Caco-2 (cell line): ENCODE results near the gene NUDT14. TPM values are rescaled to one million over a fixed set of nuclear protein-coding genes. Genes with fewer than 3 reads are reported as not detected.

Source experiments
- BruUV-seq: library from RNA; stranded (reverse); fragments of 400-500 nt; replicated peaks from 2 replicates; lab custom pipeline; 2021; lab: Mats Ljungman, UMichigan
- CTCF ChIA-PET: fragments of 300-600 bp; sonication (Branson Sonifier 250); formaldehyde crosslinking; loops from one replicate; lab custom pipeline; 2022; ENCODE audit warnings: antibody characterized with exemption; lab: Charles Lee
- POLR2A ChIA-PET: fragments of 300-600 bp; sonication (Branson Sonifier 250); formaldehyde crosslinking; loops from one replicate; lab custom pipeline; 2022; ENCODE audit warnings: antibody characterized with exemption; lab: Charles Lee
- DNase-seq, 2 experiments: peaks; one replicate each; pipeline versions ENCODE4 v3.0.0 to v3.0.0-alpha.2; 2020 to 2022
- H3K27me3 ChIP-seq: replicated peaks from 2 replicates; pipeline ENCODE4 v1.6.0; 2011; ENCODE audit warnings: low read length; ENCODE audit not compliant: control insufficient read depth, insufficient read depth
- H3K36me3 ChIP-seq: 2 replicates; pipeline ENCODE4 v1.5.1; 2011; ENCODE audit warnings: low read length; ENCODE audit not compliant: control insufficient read depth, insufficient read depth
- H3K4me1 ChIP-seq: fragments of 250-450 bp; sonication (Bioruptor Pico); 2 replicates; pipeline ENCODE4 v1.5.1; 2020; ENCODE audit warnings: mild to moderate bottlenecking
- H3K4me3 ChIP-seq: 2 replicates; pipeline ENCODE4 v1.5.1; 2011; ENCODE audit warnings: low read depth, mild to moderate bottlenecking, control low read depth, low read length
- H3K9me3 ChIP-seq: fragments of 250-450 bp; sonication (Bioruptor Pico); 2 replicates; pipeline ENCODE4 v1.5.1; 2020; ENCODE audit warnings: mild to moderate bottlenecking, moderate library complexity
- H3K27ac Mint-ChIP-seq: one replicate; pipeline ENCODE4 v1.8.0; 2022; ENCODE audit warnings: mixed read lengths; ENCODE audit not compliant: unreplicated experiment
- H3K27me3 Mint-ChIP-seq: one replicate; pipeline ENCODE4 v1.8.0; 2022; ENCODE audit warnings: mixed read lengths; ENCODE audit not compliant: insufficient read depth, unreplicated experiment
- H3K36me3 Mint-ChIP-seq: one replicate; pipeline ENCODE4 v1.8.0; 2022; ENCODE audit warnings: mild to moderate bottlenecking, mixed read lengths; ENCODE audit not compliant: insufficient read depth, unreplicated experiment
- H3K4me1 Mint-ChIP-seq: one replicate; pipeline ENCODE4 v1.8.0; 2022; ENCODE audit warnings: low read depth, mixed read lengths; ENCODE audit not compliant: unreplicated experiment
- H3K4me3 Mint-ChIP-seq: one replicate; pipeline ENCODE4 v1.8.0; 2022; ENCODE audit warnings: mild to moderate bottlenecking, moderate library complexity, mixed read lengths; ENCODE audit not compliant: unreplicated experiment
- H3K9me3 Mint-ChIP-seq: one replicate; pipeline ENCODE4 v1.8.0; 2022; ENCODE audit warnings: mixed read lengths; ENCODE audit not compliant: unreplicated experiment
- CTCF ChIP-seq, 2 experiments: fragments of 200-600 bp in 1 of 2; IDR thresholded peaks; 1 replicate in 1 of 2; 2 replicates in 1 of 2; pipeline versions ENCODE4 v1.5.1 to v1.8.0; 2011 to 2022; ENCODE audit warnings: antibody characterized with exemption in 1 of 2, control low read depth in 1 of 2, inconsistent platforms in 1 of 2, low read depth in 1 of 2, low read length in 1 of 2, mild to moderate bottlenecking in 1 of 2, moderate library complexity in 1 of 2; ENCODE audit not compliant: insufficient read depth in 1 of 2, severe bottlenecking in 1 of 2, unreplicated experiment in 1 of 2
- intact Hi-C: fragments of 100-400 bp; cut with micrococcal nuclease; formaldehyde crosslinking; loops from one replicate; pipeline ENCODE4 v1.10.0; 2022; ENCODE audit not compliant: unreplicated experiment
- total RNA-seq: library from RNA; stranded (reverse); gene quantifications from 2 replicates; pipeline ENCODE4 v1.2.3, GENCODE V29; 2022

The NUDT14 gene
- total RNA-seq, 1 experiment from 2014 or later: 63.4 TPM

- Mint-ChIP-seq H3K27me3 (no peaks in the 10 kb centered on the region), H3K27ac (peak overlapping the region; percentile 40), H3K36me3 (peaks cover 14% of the 10 kb centered on the region), H3K4me3 (peak overlapping the region; percentile 66), H3K9me3 (no peaks in the 10 kb centered on the region), H3K4me1 (no peaks in the 10 kb centered on the region)
- no peaks in the 10 kb centered on the region; the same call in 1 of the 2 replicates for H3K27me3 ChIP-seq
- ChIA-PET CTCF (interaction anchor here (0.8 to 1.9 kb wide), 3 partner anchors 12 to 78 kb away, joined by 3 to 7 read pairs (median 4); partner anchors contain the start of gene NUDT14), POLR2A (interaction anchor here (0.6 kb wide), 1 partner anchor 56 kb away, joined by 3 read pairs; no protein-coding TSS in a partner anchor)
- no peaks in the 10 kb centered on the region for H3K36me3 ChIP-seq
- intact Hi-C loops: no loop called here
- TF ChIP-seq CTCF (IDR thresholded peaks at IDR 0.05; ENCODE audit: insufficient read depth in 1 of 2, low read depth in 1 of 2, low read length in 1 of 2, severe bottlenecking in 1 of 2, unreplicated experiment in 1 of 2): no peak
- peak in 1 of 2 experiments; percentile 42 for DNase-seq
- no TSS peak for BruUV-seq
- no peaks in the 10 kb centered on the region for H3K9me3 ChIP-seq
- peaks cover 6% of the 10 kb centered on the region for H3K4me1 ChIP-seq
- peak overlapping the region; percentile 29 for H3K4me3 ChIP-seq
These were observed 12.1 kb downstream of the NUDT14 start for GRCh38 chr14:105168979-105169507.

- Histone ChIP-seq H3K36me3 (no peaks in the 10 kb centered on the region), H3K9me3 (no peaks in the 10 kb centered on the region), H3K4me1 (peaks cover 6% of the 10 kb centered on the region), H3K4me3 (peak within 1 kb of the TSS; percentile 80), H3K27me3 (no peaks in the 10 kb centered on the region; the same call in 1 of the 2 replicates)
- Mint-ChIP-seq H3K27ac (peak within 1 kb of the TSS; percentile 40), H3K4me3 (peak within 1 kb of the TSS; percentile 66), H3K27me3 (no peaks in the 10 kb centered on the region), H3K4me1 (no peaks in the 10 kb centered on the region), H3K9me3 (no peaks in the 10 kb centered on the region), H3K36me3 (peaks cover 14% of the 10 kb centered on the region)
- BruUV-seq: no TSS peak
- intact Hi-C loops: no loop called here
- CTCF ChIA-PET: interaction anchor here (1.0 to 1.7 kb wide), 3 partner anchors 75 to 78 kb away, joined by 3 to 4 read pairs (median 3); no protein-coding TSS in a partner anchor
- POLR2A ChIA-PET: interaction anchor here (0.6 kb wide), 1 partner anchor 57 kb away, joined by 3 read pairs; no protein-coding TSS in a partner anchor
- peak; percentile 70 to 75 for DNase-seq
- TF ChIP-seq CTCF (IDR thresholded peaks at IDR 0.05; ENCODE audit: insufficient read depth in 1 of 2, low read depth in 1 of 2, low read length in 1 of 2, severe bottlenecking in 1 of 2, unreplicated experiment in 1 of 2): no peak
These were observed 12.6 kb downstream of the NUDT14 start, which contains the start of gene JAG2 for GRCh38 chr14:105168496-105168978. Gene JAG2 (minus strand): TSS chr14:105168776. CDS start chr14:105168420, 356 bp downstream.

GRCh38 chr14:105168093-105168420 lies 13.1 kb downstream of the NUDT14 start:
- Mint-ChIP-seq H3K9me3 (no peaks in the 10 kb centered on the region), H3K27me3 (no peaks in the 10 kb centered on the region), H3K27ac (no peak overlapping the region), H3K4me3 (peak overlapping the region; percentile 64), H3K36me3 (peaks cover 14% of the 10 kb centered on the region), H3K4me1 (no peaks in the 10 kb centered on the region)
- POLR2A ChIA-PET: interaction anchor here (0.6 kb wide), 1 partner anchor 32 kb away, joined by 3 read pairs; no protein-coding TSS in a partner anchor
- BruUV-seq: no TSS peak
- Histone ChIP-seq H3K36me3 (no peaks in the 10 kb centered on the region), H3K9me3 (no peaks in the 10 kb centered on the region), H3K27me3 (no peaks in the 10 kb centered on the region; the same call in 1 of the 2 replicates), H3K4me1 (peaks cover 6% of the 10 kb centered on the region), H3K4me3 (peak overlapping the region; percentile 80)
- intact Hi-C loops: no loop called here
- CTCF ChIA-PET: interaction anchor here (0.7 to 1.1 kb wide), 3 partner anchors 49 to 78 kb away, joined by 3 read pairs; no protein-coding TSS in a partner anchor
- no peak for TF ChIP-seq CTCF (IDR thresholded peaks at IDR 0.05; ENCODE audit: insufficient read depth in 1 of 2, low read depth in 1 of 2, low read length in 1 of 2, severe bottlenecking in 1 of 2, unreplicated experiment in 1 of 2)
- no peak for DNase-seq
